HG03442 (cell line): ENCODE data around the gene TMEM217.

Experiments
- ATAC-seq: cut with Tn5 transposase; IDR thresholded peaks from one replicate; pipeline ENCODE4 v1.9.1; 2021; ENCODE audit warnings: mild to moderate bottlenecking, moderate library complexity; ENCODE audit not compliant: unreplicated experiment

The TMEM217 gene

DNA sequence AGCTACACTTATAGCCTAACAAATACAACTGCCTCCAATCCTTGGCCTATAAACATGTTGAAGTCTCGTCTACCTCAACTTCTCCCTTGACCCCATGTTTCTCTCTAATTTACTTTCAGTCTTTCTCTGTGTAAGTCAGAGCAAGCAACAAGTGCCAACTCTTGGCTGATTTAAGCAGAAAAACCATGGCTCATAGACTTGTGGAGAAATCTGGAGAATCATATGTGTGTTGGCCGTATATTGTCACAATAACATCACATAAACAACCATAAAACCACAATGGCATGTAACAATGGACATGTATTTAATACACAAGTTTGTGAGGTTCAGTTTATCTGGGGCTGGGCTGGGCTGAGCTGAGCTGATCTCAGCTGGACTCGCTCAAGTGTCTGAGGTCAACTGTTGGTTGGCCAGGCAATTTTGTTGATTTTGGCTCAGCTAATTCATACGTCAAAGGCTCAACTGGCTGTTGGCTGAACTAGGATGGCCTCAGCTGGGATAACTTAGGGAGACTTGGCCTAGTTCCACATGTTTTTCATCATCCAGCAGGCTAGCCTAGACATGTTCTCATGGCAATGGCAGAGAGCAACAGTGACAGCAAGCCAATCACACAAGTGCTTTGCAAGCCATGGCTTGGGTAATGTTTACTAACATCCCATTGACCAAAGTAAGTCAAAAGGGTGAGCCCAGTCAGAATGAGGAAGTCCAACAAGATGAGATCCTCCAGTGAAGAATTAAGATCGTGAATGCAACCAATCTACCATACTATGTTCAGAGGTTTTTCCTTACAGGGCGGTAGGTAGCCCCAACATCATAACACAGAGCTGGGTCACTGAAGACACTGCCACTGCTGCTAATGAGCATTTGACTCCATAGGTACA, 13.3 kb downstream of the TMEM217 start:
- ATAC-seq: no peak

DNA sequence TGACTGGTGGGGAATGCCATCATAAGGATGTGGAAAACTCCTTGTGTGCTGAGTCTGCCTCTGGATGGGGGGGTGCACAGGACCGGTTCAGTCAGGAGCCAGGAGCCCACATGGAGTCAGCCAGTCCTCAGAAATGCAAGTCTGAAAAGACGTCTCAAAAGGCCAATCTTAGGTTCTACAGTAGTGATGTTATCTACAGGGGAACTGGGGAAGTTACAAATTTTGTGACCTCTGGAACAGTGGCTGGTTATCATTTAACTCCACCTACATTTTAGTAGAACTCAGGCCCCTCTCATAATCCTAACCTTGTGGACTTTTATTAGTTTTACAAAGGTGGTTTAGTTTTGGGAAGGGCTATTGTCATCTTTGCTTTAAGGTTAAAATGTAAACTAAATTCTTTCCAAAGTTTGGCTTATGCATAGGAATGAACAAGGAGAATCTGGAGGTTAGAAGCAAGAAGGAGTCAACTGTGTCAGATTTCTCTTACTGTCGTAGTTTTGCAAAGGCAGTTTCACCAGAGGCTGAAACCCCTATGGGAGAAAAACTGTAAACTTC, 14.1 kb downstream of the TMEM217 start:
- no peak for ATAC-seq

DNA sequence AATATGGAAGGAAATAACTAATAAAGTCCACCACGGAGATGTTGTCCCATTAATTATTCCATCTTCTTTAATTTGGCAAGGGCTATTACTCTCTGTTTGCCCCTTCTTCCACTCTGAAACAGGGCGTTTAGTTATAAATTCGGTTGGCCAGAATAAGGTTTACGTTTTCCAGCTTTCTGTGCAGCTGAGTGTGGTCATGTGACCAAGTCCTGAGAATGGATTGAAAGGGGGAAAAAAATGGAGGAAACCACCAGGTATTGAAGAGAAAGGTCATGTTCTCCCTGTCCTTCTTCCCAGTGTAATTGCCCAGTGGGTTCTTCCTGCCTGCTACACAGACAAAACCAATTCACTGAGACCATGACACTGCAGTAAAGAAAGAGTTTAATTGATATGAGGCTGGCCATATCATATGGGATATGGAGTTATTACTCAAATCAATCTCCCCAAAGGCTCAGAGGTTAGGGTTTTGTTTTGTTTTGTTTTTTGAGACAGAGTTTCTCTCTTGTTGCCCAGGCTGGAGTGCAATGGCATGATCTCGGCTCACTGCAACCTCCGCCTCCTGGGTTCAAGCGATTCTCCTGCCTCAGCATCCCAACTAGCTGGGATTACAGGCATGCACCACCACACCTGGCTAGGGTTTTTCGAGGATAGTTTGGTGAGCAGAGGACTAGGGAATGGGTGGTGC, 14.7 kb downstream of the TMEM217 start:
- no peak for ATAC-seq

DNA sequence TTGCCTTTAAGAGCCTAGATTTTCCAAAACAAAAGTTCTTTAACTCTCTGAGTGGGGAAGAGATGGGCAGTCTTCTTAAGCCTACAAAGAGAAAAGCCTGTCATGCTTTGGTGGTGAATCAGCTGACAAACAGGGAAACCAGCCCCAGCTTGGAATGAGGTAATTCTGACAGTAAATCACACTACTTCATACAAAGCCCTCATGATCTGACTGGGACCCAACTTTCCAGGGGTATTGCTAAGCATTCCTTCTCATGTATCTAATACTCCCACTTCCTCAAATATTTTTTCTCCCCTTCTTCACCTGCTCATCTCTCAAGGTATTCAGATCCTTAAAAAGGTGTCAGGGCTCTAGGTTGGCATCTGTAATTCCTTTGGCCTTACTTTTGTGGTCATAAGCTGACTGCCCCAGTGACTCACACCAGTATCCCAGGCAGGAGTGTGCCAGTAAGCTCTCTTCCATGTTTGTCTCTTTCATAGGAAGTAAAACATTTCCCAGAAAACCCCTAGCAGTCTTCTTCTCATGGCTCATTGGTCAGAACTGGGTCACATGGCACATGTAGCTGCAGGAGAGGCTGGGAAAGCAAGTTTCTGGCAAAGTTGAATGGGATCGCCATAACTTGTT, 15.4 kb downstream of the TMEM217 start:
- ATAC-seq: no peak

DNA sequence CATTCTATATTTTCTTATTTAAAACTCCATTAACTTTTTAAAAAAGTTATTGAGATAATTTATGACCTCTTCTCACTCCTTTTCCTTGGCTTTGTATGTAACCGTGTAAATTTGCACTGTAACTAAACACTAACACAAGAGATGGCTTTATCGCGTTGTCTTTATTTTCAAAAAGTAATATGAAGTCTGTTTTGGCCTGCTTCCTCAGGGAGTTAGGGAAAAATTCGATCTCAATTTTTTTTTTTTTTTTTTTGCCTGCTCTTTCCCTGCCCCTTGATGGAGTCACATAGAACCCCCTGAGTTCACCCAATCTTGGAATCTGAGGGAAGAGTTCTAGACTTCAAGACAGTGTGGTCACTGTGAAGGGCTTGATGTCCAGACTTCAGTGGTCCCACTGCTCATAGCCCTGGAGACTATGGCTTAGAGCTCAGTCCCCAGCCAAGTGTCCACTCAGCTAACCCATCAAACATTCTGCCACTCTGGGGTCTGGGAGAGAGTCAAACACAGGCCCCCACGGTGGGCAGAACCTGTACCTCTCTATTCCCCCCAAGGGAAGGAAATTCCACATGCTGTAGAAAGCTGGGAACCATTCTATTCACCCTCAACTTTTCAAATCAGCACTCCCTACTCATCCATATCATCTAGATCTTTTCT, 16.0 kb downstream of the TMEM217 start:
- ATAC-seq: no peak

DNA sequence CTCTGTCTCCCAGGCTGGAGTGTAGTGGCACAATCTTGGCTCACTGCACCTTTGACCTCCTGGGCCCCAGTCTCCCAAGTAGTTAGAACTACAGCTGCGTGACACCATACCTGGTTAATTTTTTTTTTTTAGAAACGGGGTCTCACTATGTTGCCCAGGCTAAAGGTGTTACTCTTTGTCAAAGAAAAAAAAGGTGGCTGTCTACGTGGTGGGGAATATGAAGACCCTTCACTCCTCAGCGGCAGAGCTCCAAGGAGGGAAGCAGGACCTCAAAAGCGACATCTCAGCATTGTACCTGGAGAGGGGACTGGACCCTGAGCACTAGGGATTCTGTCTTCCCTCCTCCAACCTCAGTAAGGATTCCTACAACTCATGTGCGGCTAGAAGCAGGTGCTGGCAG, 16.8 kb downstream of the TMEM217 start:
- ATAC-seq: no peak

DNA sequence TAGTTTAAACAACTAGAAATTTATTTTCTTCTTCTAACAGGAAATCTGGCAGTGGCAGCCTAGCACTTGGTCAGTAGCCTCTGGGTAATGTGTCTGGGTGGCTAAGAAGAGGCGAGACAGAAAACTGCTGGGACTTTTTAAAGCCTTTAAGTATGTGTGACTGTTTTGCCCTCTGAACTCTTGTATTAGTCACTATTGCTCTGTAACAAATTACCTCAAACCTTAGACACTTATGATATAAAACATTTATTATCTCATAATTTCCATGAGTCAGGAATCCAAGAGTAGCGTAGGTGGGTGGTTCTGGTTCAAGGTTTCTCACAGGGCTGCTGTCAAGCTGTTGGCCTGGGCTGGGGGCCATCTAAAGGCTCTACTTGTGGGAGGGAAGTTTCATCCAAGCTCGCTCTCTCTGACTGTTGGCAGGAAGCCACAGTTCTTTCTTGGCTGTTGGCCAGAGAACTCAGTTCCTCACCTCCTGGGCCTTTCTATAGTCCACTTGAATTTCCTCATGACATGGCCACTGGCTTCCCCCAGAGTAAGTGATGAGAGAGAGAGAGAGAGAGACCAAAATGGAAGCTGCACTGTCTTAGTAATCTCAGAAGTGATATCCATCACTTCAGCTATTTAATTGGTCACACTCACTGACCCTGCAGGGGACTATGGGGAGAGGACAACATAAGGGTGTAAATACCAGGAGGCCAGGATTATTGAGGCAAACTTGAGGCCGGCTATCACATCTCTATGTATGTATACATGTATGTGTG, 17.8 kb downstream of the TMEM217 start:
- ATAC-seq: peak; percentile 65

DNA sequence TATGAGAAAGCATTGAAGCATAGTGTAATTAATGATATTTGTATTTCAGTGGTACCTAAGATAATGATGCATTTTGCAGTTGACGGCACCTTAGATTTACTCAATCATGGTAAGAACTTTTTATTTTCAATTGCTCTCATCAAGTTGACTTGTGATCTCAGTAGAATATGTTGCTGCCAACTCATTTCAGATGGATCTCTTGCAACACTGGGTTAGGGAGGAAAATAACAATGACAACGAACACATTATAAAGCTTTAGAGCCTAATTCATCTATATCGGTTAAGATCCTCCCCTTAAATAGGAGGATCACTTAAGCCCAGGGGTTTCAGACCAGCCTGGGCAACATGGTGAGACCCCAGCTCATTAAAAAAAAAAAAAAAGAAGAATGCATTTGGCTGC, 18.4 kb downstream of the TMEM217 start:
- no peak for ATAC-seq

DNA sequence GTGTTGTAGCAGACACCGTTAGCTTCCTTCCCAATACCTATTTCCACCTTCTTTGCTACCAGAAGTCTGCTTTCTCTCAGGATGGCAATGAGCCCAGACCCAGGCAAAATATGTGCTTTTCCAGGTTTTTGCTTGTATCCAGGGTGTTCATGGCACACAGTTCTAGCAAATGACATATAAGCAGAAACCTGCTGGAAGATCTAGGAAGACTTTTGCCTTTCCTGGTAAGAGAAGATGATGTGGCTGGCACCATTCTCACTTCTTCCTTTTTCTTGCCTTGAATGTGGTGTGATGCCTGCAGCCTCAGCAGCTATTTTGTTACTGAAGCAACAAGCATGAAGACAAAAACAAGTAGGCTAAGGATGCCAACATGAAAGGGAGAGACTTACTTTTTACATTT, 19.6 kb downstream of the TMEM217 start:
- no peak for ATAC-seq

DNA sequence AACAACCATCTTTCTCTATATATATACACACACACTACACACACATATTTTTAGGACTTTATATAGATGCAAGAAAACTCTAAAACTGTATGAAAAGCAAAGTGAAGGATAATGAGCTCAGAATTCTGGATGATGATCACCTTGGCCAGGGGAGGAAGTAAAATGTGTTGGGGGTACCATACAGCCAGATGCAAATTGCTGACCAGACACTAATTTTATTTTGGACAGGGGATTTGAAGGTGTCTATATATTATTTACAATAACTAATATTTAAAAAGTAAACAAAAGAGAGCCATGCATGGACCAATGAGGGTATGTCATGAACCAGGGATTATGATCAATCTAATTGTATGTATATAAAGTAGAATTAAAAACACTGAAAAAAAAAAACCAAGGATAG, 20.2 kb downstream of the TMEM217 start:
- ATAC-seq: no peak

DNA sequence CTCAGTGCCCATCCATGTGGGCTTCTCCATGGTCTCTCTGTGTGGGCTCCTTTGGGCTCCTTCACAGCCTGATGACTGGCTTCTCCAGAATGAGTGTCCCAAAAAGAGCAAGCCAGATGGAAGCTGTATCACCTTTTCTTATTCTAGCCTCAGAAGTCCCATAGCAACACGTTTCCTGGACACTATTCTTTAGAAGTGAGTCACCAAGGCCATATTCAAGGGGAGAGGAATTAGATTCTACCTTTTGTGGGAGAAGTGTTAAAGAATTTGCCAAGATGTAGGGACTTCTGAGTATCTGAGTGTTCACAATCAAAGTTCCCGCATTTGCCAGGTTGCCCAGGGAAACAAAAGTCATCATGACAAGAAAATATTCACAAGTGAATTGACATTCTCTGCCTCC, 21.0 kb downstream of the TMEM217 start:
- ATAC-seq: no peak

DNA sequence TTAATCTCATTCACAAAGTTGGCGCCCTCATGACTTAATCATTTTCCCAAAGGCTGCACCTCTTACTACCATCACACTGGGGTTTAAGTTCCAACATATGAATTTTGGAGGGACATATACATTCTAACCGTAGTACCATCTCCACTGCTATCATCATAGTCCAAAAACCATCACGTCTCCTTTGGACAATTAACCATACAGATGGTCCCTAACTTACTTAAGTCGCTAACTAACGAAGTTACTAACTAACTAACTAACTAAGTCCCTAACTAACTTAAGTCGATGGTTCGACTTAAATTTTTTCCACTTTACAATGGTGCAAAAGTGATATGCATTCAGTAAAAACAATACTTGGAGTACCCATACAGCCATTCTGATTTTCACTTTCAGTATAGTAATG, 24.4 kb downstream of the TMEM217 start:
- ATAC-seq: no peak

DNA sequence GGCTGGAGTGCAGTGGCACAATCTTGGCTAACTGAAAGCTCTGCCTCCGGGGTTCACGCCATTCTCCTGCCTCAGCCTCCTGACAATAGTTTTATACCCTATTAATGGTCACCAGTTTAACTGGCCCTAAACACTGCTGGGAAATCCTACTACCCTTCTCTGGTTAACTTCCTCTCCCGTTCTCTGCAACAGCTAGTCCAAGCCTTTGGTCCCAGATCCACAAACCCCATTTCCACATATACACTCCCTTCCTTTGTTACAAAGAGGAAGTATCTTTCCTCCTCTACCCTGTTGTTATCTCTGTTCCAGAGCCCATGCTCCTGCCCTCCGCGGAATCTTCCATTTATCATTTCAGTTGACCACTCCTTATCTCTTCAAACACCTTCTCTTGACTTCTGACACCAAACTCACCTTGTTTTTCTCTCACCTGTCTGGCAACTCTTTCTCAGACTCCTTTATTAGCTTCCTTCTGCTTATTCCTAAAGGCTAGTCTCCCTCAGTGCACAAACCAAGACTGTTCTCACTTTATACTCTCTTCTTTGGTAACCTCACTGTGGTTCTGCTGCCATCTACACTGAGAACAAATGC, 25.4 kb downstream of the TMEM217 start:
- no peak for ATAC-seq

DNA sequence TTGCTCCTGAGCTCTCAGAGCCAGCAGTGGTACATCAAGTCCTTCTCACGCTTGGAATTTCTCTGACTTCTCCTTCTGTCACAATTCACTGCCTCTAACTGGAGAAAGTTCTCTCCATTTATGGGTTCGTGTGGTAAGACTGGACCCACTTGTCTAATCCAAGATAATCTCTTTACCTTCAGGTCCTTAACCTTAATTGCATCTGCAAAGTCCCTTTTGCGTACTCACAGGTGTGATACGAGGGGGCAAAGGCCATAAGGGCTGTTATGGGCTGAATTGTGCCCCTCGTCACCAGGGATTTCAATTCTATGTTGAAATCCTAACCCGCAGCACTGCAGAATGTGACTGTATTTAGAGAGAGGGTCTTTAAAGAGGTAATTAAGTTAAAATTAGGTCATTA, 27.8 kb downstream of the TMEM217 start:
- ATAC-seq: no peak

DNA sequence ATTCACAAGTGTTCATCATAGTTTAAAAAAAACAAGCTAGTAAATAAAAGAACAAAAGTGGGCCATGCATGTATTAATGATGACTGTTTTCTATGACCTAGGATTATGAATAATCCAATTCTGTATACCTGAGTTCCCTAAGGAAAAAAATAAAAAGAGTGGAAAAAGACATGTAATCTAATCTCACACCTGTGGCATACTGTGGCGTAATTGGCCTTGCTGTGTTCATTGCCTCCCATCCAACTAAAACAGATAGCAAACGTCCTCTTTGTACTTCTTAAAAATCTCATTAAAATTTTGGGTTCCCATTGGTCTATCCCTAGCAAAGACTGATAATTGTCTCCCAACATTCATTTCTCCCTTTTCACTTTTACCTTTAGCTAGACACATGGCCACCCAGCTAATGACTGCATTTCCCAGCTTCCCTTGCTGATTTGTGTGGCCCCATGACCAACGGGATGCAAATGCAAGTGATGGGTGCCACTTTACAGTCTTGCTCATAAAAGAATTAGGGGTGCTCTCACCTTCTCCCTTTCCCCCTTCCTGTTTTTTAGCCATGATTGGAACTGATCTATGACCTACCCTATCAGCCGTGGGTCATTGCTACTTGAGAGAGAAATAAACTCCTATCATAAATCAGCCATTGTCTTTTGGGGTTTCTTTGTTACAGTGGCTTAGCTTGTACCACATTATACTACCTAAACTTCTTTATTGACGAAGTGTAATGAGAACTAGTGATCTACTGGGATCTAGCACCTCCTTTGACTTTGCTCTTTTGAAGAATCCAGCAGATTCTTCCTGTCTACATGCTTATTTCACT, 32.4 kb downstream of the TMEM217 start:
- no peak for ATAC-seq

DNA sequence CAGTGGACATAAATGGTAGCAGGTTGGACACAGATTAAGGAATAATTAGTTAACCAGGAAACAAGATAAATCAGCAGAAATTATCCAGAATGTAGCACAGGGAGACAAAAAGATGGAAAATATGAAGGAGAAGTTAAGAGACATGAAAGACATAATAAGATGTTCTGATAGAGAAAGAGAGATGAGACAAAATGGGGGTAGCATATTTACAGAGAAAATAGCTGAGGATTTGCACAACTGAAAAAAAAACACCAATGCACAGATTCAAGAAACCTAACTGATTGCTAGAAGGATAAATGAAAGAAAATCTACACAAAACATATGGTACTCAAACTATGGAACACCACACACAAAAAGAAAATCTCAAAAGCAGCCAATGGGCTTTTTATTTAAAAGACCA, 35.0 kb downstream of the TMEM217 start:
- no peak for ATAC-seq

DNA sequence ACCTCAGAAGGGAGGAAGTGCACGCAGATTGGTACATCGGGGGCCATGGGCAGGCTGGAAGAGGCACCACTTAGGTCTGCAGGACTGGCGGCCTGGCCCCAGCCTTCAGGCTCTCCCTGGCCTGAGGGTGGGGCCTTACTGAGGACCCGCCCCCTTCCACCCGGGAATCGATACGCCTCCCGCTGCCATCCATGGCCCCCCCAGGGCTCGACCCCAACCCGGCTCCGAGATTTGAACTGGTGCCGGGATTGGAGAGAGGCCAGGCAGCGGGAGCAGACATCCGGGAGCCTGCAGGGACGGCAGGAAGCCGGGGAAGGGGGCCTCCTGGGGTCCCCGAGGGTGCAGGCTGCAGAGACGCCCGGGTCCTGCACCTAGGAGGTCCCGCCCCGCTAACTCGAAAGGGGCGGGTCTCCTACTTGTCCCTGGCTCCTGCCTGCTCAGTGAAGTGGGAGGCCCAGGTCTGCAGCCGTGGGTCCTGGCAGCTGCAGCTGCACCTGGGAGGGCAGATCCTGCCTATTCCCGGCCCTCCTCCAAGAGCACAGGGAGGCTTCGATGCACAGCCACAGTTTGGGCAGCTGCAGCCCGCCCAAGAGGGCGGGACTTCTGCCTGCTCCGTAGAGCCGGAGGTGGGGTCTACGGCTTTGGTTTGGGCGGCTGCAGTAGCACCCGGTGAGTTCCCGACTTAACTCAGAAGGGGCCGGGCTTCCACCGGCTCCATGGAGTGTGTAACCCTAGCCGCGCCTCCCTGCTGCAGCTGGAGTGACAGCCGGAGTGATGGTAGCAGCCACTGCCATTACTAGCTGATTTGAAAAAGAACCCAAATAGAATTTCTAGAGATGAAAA, 35.6 kb downstream of the TMEM217 start:
- ATAC-seq: peak; percentile 87

DNA sequence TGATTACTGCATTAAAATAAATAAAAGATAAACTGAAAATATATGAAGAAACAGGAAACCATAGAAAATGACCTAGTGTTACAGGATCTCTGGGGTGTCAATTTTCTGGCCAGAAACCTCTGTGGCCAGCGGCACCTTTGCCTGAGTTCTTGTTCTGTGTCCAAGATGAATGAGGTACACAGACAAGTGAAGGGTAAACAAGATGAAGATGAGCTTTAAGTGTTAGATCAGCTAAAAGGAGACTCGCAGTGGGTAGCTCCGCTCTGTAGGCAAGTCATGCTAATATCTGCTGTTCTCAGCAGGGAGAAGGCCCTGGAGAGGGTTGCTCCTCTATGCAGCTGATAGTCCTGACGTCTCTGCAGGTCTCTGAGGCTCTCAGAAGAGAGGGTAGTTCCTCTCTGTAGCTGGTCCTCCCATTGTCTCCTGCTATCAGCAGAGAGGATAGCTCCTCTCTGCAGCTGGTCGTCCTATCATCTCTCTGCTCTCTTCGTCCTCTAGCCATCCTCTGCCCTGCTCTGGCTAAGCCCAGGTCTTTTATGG, 36.3 kb downstream of the TMEM217 start:
- no peak for ATAC-seq
